A673 (cell line): ENCODE results near the gene KPTN. TPM values are rescaled to one million over a fixed set of nuclear protein-coding genes. Genes with fewer than 3 reads are reported as not detected.

Source experiments
- BruUV-seq: library from RNA; stranded (reverse); fragments of 400-500 nt; replicated peaks from 2 replicates; lab custom pipeline; 2021; lab: Mats Ljungman, UMichigan
- CTCF ChIA-PET: fragments of 300-600 bp; sonication (Branson Sonifier 250); formaldehyde crosslinking; loops from one replicate; lab custom pipeline; 2022; ENCODE audit warnings: antibody characterized with exemption; lab: Charles Lee
- POLR2A ChIA-PET: fragments of 300-600 bp; sonication (Branson Sonifier 250); formaldehyde crosslinking; loops from one replicate; lab custom pipeline; 2022; ENCODE audit warnings: antibody characterized with exemption; ENCODE audit not compliant: low non-redundant PET; lab: Charles Lee
- DNase-seq: peaks from one replicate; pipeline ENCODE4 v3.0.0-alpha.2; 2015; ENCODE audit warnings: low spot score
- H3K27ac ChIP-seq: fragments of 200-600 bp; sonication (generic); 2 replicates; pipeline ENCODE4 v1.5.1; 2016; ENCODE audit warnings: mixed run types, low read depth, mild to moderate bottlenecking, mixed read lengths, antibody characterized with exemption, low read length; ENCODE audit not compliant: poor library complexity, severe bottlenecking
- H3K27me3 ChIP-seq: fragments of 200-600 bp; sonication (generic); replicated peaks from 2 replicates; pipeline ENCODE4 v1.6.1; 2017; ENCODE audit warnings: mixed run types, low read depth, mild to moderate bottlenecking, mixed read lengths, antibody characterized with exemption, low read length; ENCODE audit not compliant: insufficient read depth, poor library complexity
- H3K36me3 ChIP-seq: fragments of 200-600 bp; sonication (generic); 2 replicates; pipeline ENCODE4 v1.6.1; 2016; ENCODE audit warnings: mixed run types, mild to moderate bottlenecking, mixed read lengths, antibody characterized with exemption, low read length; ENCODE audit not compliant: insufficient read depth, poor library complexity, severe bottlenecking
- H3K4me1 ChIP-seq: fragments of 200-600 bp; sonication (generic); 2 replicates; pipeline ENCODE4 v1.6.1; 2017; ENCODE audit warnings: mixed run types, mild to moderate bottlenecking, mixed read lengths, antibody characterized with exemption, low read length; ENCODE audit not compliant: insufficient read depth, poor library complexity, severe bottlenecking
- H3K4me3 ChIP-seq: fragments of 200-600 bp; sonication (generic); 2 replicates; pipeline ENCODE4 v1.5.1; 2016; ENCODE audit warnings: low read depth, mixed run types, mild to moderate bottlenecking, mixed read lengths, low read length; ENCODE audit not compliant: poor library complexity, severe bottlenecking
- H3K9me3 ChIP-seq: fragments of 200-600 bp; sonication (generic); 2 replicates; pipeline ENCODE4 v1.6.1; 2016; ENCODE audit warnings: mixed run types, low read depth, mild to moderate bottlenecking, mixed read lengths, antibody characterized with exemption, low read length; ENCODE audit not compliant: poor library complexity, severe bottlenecking
- EZH2 ChIP-seq: fragments of 200-600 bp; sonication (generic); IDR thresholded peaks from 2 replicates; pipeline ENCODE4 v1.6.1; 2017; ENCODE audit warnings: borderline replicate concordance, low read depth, mild to moderate bottlenecking, mixed read lengths, antibody characterized with exemption, low read length; ENCODE audit not compliant: poor library complexity, severe bottlenecking
- intact Hi-C: fragments of 100-400 bp; cut with micrococcal nuclease; formaldehyde crosslinking; loops from one replicate; pipeline ENCODE4 v1.10.0; 2022; ENCODE audit not compliant: unreplicated experiment
- total RNA-seq: library from RNA; stranded (reverse); gene quantifications from 2 replicates; pipeline ENCODE4 v1.2.3, GENCODE V29; 2021
- TF ChIP-seq, protein P1 (sequence below): fragments of 300-800, 200-600 bp; sonication (generic); conservative IDR thresholded peaks from 2 replicates; pipeline ENCODE4 v1.5.1; 2017; ENCODE audit warnings: low read depth, mild to moderate bottlenecking, antibody characterized with exemption, low read length, moderate library complexity, mixed read lengths

Gene KPTN
- total RNA-seq, 1 experiment from 2014 or later: 18.9 TPM

DNA sequence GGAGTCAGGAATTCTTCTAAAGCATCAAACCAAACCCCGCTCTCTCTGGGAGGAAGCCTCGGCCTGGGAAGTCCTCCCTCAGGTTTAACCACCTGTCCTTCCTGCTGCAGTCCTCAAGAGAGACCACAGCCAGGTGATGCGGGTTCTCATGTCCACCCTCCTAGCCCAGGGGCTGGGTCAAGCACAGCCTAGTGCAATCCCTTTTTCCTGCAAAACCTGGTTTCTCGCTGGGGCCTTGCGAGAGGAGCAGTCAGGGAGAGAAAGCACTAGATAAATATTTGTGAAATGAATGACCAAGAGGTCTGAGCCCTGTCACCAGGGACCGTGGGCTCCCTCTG is 14.7 kb downstream of the KPTN start:
- BruUV-seq: no TSS peak
- intact Hi-C loops: no loop called here
- CTCF ChIA-PET: no interaction called here
- TF ChIP-seq, protein P1, sequence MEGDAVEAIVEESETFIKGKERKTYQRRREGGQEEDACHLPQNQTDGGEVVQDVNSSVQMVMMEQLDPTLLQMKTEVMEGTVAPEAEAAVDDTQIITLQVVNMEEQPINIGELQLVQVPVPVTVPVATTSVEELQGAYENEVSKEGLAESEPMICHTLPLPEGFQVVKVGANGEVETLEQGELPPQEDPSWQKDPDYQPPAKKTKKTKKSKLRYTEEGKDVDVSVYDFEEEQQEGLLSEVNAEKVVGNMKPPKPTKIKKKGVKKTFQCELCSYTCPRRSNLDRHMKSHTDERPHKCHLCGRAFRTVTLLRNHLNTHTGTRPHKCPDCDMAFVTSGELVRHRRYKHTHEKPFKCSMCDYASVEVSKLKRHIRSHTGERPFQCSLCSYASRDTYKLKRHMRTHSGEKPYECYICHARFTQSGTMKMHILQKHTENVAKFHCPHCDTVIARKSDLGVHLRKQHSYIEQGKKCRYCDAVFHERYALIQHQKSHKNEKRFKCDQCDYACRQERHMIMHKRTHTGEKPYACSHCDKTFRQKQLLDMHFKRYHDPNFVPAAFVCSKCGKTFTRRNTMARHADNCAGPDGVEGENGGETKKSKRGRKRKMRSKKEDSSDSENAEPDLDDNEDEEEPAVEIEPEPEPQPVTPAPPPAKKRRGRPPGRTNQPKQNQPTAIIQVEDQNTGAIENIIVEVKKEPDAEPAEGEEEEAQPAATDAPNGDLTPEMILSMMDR: no peak
- TF ChIP-seq EZH2: no peak
- no peak overlapping the region for H3K4me3 ChIP-seq
- DNase-seq: no peak
- no peak overlapping the region for H3K27ac ChIP-seq
- POLR2A ChIA-PET: no interaction called here
- no peaks in the 10 kb centered on the region for H3K27me3 ChIP-seq
- H3K4me1 ChIP-seq: peaks cover 9% of the 10 kb centered on the region
- H3K36me3 ChIP-seq: no peaks in the 10 kb centered on the region
- H3K9me3 ChIP-seq: no peaks in the 10 kb centered on the region

DNA sequence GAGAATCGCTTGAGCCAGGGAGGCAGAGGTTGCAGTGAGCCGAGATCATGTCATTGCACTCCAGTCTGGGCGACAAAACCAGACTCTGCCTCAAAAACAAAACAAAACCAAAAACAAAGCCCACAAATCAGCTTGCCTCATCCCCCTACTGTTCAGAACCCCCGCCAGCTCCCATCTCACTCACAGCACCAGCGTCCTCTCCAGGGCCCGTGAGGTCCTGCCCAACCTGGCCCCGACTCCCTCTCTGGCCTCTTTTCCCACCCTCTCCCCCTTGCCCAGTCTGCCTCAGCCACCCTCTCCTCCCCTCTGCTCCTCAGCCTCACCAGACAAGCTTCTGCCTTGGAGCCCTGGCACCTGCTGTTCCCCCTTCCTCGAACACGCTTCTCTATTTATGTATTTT is 16.1 kb downstream of the KPTN start:
- ChIA-PET POLR2A (no interaction called here), CTCF (interaction anchor here (0.7 to 1.0 kb wide), 2 partner anchors 31 to 492 kb away, joined by 6 to 8 read pairs; no protein-coding TSS in a partner anchor)
- Histone ChIP-seq H3K36me3 (no peaks in the 10 kb centered on the region), H3K27me3 (no peaks in the 10 kb centered on the region), H3K27ac (no peak overlapping the region), H3K4me1 (peaks cover 9% of the 10 kb centered on the region), H3K9me3 (no peaks in the 10 kb centered on the region), H3K4me3 (no peak overlapping the region)
- DNase-seq: no peak
- no TSS peak for BruUV-seq
- intact Hi-C loops: no loop called here
- TF ChIP-seq, protein P1: no peak
- no peak for TF ChIP-seq EZH2

DNA sequence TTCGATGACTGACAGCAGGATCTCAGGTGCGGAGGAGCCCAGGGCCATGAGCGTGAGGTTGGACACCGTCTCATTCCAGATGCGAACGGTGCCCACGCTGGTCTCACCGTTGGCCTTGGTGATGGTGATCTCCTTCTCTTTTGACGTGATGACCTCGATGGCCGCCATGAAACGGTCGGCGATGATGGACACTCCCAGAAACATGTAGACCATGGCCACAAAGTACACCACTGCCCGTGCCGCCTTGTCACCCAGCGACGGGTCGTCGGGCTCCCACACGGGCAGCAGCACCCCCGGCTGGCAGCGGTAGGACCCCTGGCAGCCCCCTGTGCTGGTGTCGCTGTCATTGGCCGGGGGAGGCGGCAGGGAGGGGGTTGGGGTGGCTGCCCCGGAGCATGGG is 18.1 kb downstream of the KPTN start:
- ChIA-PET CTCF (no interaction called here), POLR2A (no interaction called here)
- Histone ChIP-seq H3K4me3 (no peak overlapping the region), H3K27ac (no peak overlapping the region), H3K36me3 (no peaks in the 10 kb centered on the region), H3K4me1 (peaks cover 3% of the 10 kb centered on the region), H3K27me3 (no peaks in the 10 kb centered on the region), H3K9me3 (no peaks in the 10 kb centered on the region)
- no peak for DNase-seq
- BruUV-seq: no TSS peak
- TF ChIP-seq, protein P1: no peak
- no peak for TF ChIP-seq EZH2
- intact Hi-C loops: no loop called here
